K562 (cell line): ENCODE results near the gene CCSER1. TPM values are rescaled to one million over a fixed set of nuclear protein-coding genes. Genes with fewer than 3 reads are reported as not detected.

Source experiments
- ATAC-seq: fragments of 200-7000 bp; cut with Tn5 transposase; 3 replicates; pipeline ENCODE4 v1.9.1; 2020; ENCODE audit warnings: moderate library complexity
- BruUV-seq: library from RNA; stranded (reverse); fragments of 400-500 nt; replicated peaks from 2 replicates; lab custom pipeline; 2021; lab: Mats Ljungman, UMichigan
- CTCF ChIA-PET: fragments of 300-600 bp; formaldehyde crosslinking; extraction: SDS; loops from one replicate; lab custom pipeline; 2021; ENCODE audit warnings: low intra/inter-chr PET ratio; lab: Yijun Ruan, JAX
- POLR2A ChIA-PET: fragments of 300-600, 350-650 bp; sonication (Branson Sonifier 250); formaldehyde crosslinking; extraction: SDS; loops from one replicate; lab custom pipeline; 2021; ENCODE audit warnings: antibody characterized with exemption, inconsistent platforms; lab: Yijun Ruan, JAX
- DNase-seq, 4 experiments: peaks; one replicate each; pipeline versions ENCODE4 v3.0.0 to v3.0.0-alpha.2; 2011 to 2018; ENCODE audit warnings: low spot score in 3 of 4, mixed read lengths in 3 of 4; ENCODE audit errors: extremely low read depth in 1 of 4
- FAIRE-seq: peaks from 2 replicates; lab custom pipeline; 2011; peaks lifted over from hg19 to GRCh38; lab: Jason Lieb, UNC
- H2AFZ ChIP-seq: 2 replicates; pipeline ENCODE4 v1.6.0; 2011; ENCODE audit warnings: low read depth, low read length, control low read depth, inconsistent platforms
- H3K27ac ChIP-seq: fragments of 200-600 bp; 3 replicates; pipeline ENCODE4 v1.8.0; 2011; ENCODE audit warnings: low read depth, mild to moderate bottlenecking, control low read depth, inconsistent platforms, low read length, moderate library complexity, mixed read lengths; ENCODE audit errors: extremely low read depth
- H3K27me3 ChIP-seq, 2 experiments: fragments of 300-600 bp in 1 of 2; 2 replicates in 1 of 2; 3 replicates in 1 of 2; pipeline versions ENCODE4 v1.6.0 to v1.8.0; 2011; ENCODE audit warnings: inconsistent platforms in 2 of 2, low read length in 2 of 2, mild to moderate bottlenecking in 1 of 2, mixed read lengths in 1 of 2, moderate library complexity in 1 of 2; ENCODE audit not compliant: control insufficient read depth in 2 of 2, insufficient read depth in 2 of 2
- H3K36me3 ChIP-seq: fragments of 300-600 bp; 3 replicates; pipeline ENCODE4 v1.8.0; 2011; ENCODE audit warnings: mild to moderate bottlenecking, low read length, inconsistent platforms; ENCODE audit not compliant: control insufficient read depth, insufficient read depth
- H3K4me1 ChIP-seq, 2 experiments: fragments of 200-600 bp in 1 of 2; replicated peaks in 1 of 2; 2 replicates in 1 of 2; 3 replicates in 1 of 2; pipeline versions ENCODE4 v1.5.1 to v1.8.0; 2011; ENCODE audit warnings: inconsistent platforms in 2 of 2, low read length in 2 of 2, mild to moderate bottlenecking in 1 of 2, mixed read lengths in 1 of 2, moderate library complexity in 1 of 2; ENCODE audit not compliant: control insufficient read depth in 2 of 2, insufficient read depth in 2 of 2
- H3K4me2 ChIP-seq: 2 replicates; pipeline ENCODE4 v1.6.1; 2011; ENCODE audit warnings: low read length, control low read depth, inconsistent platforms, mixed read lengths; ENCODE audit not compliant: insufficient read depth
- H3K4me3 ChIP-seq: fragments of 200-600 bp; sonication (generic), shearing (Covaris generic); 2 replicates; pipeline ENCODE4 v1.5.1; 2016; ENCODE audit warnings: control low read depth, inconsistent platforms
- H3K79me2 ChIP-seq: fragments of 200-600 bp; 3 replicates; pipeline ENCODE4 v1.8.0; 2011; ENCODE audit warnings: low read length, inconsistent platforms; ENCODE audit not compliant: control insufficient read depth, insufficient read depth
- H3K9ac ChIP-seq, 2 experiments: 2 replicates each; pipeline versions ENCODE4 v1.6.0 to v1.6.1; 2011; ENCODE audit warnings: low read depth in 2 of 2, low read length in 2 of 2, control low read depth in 1 of 2, inconsistent platforms in 1 of 2, mild to moderate bottlenecking in 1 of 2, mixed read lengths in 1 of 2; ENCODE audit not compliant: insufficient read depth in 1 of 2
- H3K9me1 ChIP-seq: one replicate; pipeline ENCODE4 v1.6.0; 2011; ENCODE audit warnings: inconsistent platforms, mild to moderate bottlenecking, low read length, moderate library complexity; ENCODE audit not compliant: control insufficient read depth, insufficient read depth
- H3K9me3 ChIP-seq: replicated peaks from 2 replicates; pipeline ENCODE4 v1.5.1; 2011; ENCODE audit warnings: low read depth, low read length, inconsistent platforms; ENCODE audit not compliant: control insufficient read depth, insufficient read depth
- H4K20me1 ChIP-seq: replicated peaks from 2 replicates; pipeline ENCODE4 v1.6.1; 2011; ENCODE audit warnings: low read length, inconsistent platforms, mixed read lengths; ENCODE audit not compliant: control insufficient read depth, insufficient read depth
- BRCA1 ChIP-seq, 2 experiments: fragments of 450-650 bp in 1 of 2; sonication (generic) in 1 of 2; formaldehyde crosslinking in 1 of 2; IDR thresholded peaks; 2 replicates each; pipeline versions ENCODE4 v1.5.0 to v1.6.1; 2017 to 2020; ENCODE audit warnings: mild to moderate bottlenecking in 1 of 2, missing genetic modification reagents in 1 of 2
- CGGBP1 ChIP-seq: fragments of 250-450 bp; sonication (Bioruptor Pico); IDR thresholded peaks from 2 replicates; pipeline ENCODE4 v1.9.0; 2021; ENCODE audit warnings: mild to moderate bottlenecking
- CREB3L1 ChIP-seq: fragments of 450-650 bp; IDR thresholded peaks from 2 replicates; pipeline ENCODE4 v1.6.1; 2014; ENCODE audit warnings: low read depth, mild to moderate bottlenecking, moderate library complexity, borderline replicate concordance
- DDX20 ChIP-seq: fragments of 450-650 bp; IDR thresholded peaks from 2 replicates; pipeline ENCODE4 v1.6.1; 2016; ENCODE audit warnings: missing genetic modification characterization, low read depth, mild to moderate bottlenecking, missing compliant biosample characterization, moderate library complexity
- ETV5 ChIP-seq: sonication (generic); formaldehyde crosslinking; IDR thresholded peaks from 2 replicates; pipeline ENCODE4 v1.4.0; 2020; ENCODE audit warnings: low read depth, mild to moderate bottlenecking, missing genetic modification reagents
- KHSRP ChIP-seq: fragments of 450-650 bp; IDR thresholded peaks from 2 replicates; pipeline ENCODE4 v1.6.1; 2017
- KLF16 ChIP-seq: IDR thresholded peaks from 2 replicates; pipeline ENCODE4 v1.6.1; 2016; ENCODE audit warnings: antibody characterized with exemption
- MAFG ChIP-seq: fragments of 450-650 bp; conservative IDR thresholded peaks from 2 replicates; pipeline ENCODE4 v1.6.1; 2016; ENCODE audit warnings: missing genetic modification characterization, missing compliant biosample characterization
- NR2F6 ChIP-seq: fragments of 450-650 bp; formaldehyde crosslinking; IDR thresholded peaks from 2 replicates; pipeline ENCODE4 v1.4.0; 2020; ENCODE audit warnings: mild to moderate bottlenecking
- PHB ChIP-seq: fragments of 250-450 bp; sonication (Bioruptor Pico); IDR thresholded peaks from 2 replicates; pipeline ENCODE4 v1.5.0; 2021
- SAFB ChIP-seq: fragments of 200-400 bp; formaldehyde crosslinking; IDR thresholded peaks from 2 replicates; pipeline ENCODE4 v1.6.1; 2017; ENCODE audit warnings: low read depth, low read length, borderline replicate concordance
- TEAD1 ChIP-seq, 2 experiments: fragments of 450-650 bp in 1 of 2; sonication (generic) in 1 of 2; formaldehyde crosslinking; IDR thresholded peaks; 2 replicates each; pipeline versions ENCODE4 v1.4.0 to v1.8.0; 2020 to 2022; ENCODE audit warnings: mild to moderate bottlenecking in 2 of 2, missing genetic modification reagents in 1 of 2
- U2AF1 ChIP-seq: fragments of 200-400 bp; formaldehyde crosslinking; optimal IDR thresholded peaks from 2 replicates; pipeline ENCODE3; 2017; ENCODE audit warnings: mild to moderate bottlenecking, low read depth, low read length, moderate library complexity
- WGBS: fragments of 100-300 bp; shearing (Covaris generic); methylation state at CpG from one replicate; pipeline ENCODE4 v1.1.6; 2016; ENCODE audit warnings: low coverage, mixed read lengths; ENCODE audit not compliant: insufficient coverage; ENCODE audit errors: missing lambda C conversion rate; 5-methylcytosine and 5-hydroxymethylcytosine counted together
- in situ Hi-C: fragments of 300-500 bp; cut with MboI; formaldehyde crosslinking; loops from 4 replicates; pipeline ENCODE4 v1.15.0; 2018; ENCODE audit warnings: inconsistent platforms, mixed read lengths
- intact Hi-C: fragments of 100-400 bp; cut with micrococcal nuclease; formaldehyde crosslinking; loops from 2 replicates; pipeline ENCODE4 v1.14.2; 2022
- polyA plus RNA-seq, 8 experiments: library from polyadenylated mRNA; depleted of rRNA in 4 of 8; stranded (reverse) in 5 of 8; unstranded in 3 of 8; fragments of >200 nt; fragmentation: Nextera tagmentation in 2 of 8; fragmentation: Illumina TruSeq in 1 of 8; extraction: Ambion mirVana in 2 of 8; extraction: Trizol in 1 of 8; gene quantifications; 2 replicates each; pipeline versions ENCODE4 v1.2.1 to v1.2.3, GENCODE V29; 2011 to 2014; ENCODE audit warnings: inconsistent platforms in 1 of 8, missing spikeins in 1 of 8
- total RNA-seq, 7 experiments: library from RNA; depleted of rRNA in 6 of 7; stranded (reverse); fragments of >200 nt in 6 of 7; fragmentation: Illumina TruSeq in 2 of 7; extraction: Trizol in 2 of 7; gene quantifications; 2 replicates each; pipeline versions ENCODE4 v1.2.1 to v1.2.3, GENCODE V29; 2011 to 2021; ENCODE audit warnings: low replicate concordance in 1 of 7
- TF ChIP-seq, protein P1 (sequence below): sonication (generic); formaldehyde crosslinking; IDR thresholded peaks from 2 replicates; pipeline ENCODE4 v1.8.1; 2022; ENCODE audit warnings: missing genetic modification reagents
- TF ChIP-seq, protein P2 (sequence below): fragments of 250-450 bp; sonication (Bioruptor Pico); IDR thresholded peaks from 2 replicates; pipeline ENCODE4 v1.5.0; 2020; ENCODE audit warnings: mild to moderate bottlenecking, borderline replicate concordance
- TF ChIP-seq, protein P3 (sequence below): fragments of 250-450 bp; sonication (Bioruptor Pico); IDR thresholded peaks from 2 replicates; pipeline ENCODE4 v1.5.0; 2021; ENCODE audit warnings: mild to moderate bottlenecking, borderline replicate concordance

The CCSER1 gene
- total and polyA plus RNA-seq, 9 of the 15 experiments (the other 6 are each of a cell fraction or from before 2014, with no cell fraction given), result not detected

DNA sequence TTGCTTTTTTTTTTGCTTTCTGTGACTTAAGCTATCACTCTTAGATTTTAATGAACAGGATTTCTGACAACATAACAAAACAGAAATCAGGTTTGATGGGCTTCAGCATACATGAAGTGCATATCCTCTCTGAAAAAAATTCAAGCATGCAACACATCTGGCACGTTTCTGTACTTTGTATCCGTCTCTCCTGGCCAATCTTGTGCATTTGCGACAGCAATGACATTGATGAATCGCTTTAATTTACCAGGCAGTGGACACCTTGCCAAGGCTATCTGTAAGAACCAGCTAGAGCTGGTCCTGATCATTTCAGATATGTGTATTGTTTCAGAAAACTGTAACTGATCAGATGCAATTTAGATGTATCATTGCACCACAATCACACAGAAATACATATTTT lies 93.3 kb downstream of the CCSER1 start:
- in situ Hi-C loops (no loop called here), intact Hi-C loops (no loop called here)
- Histone ChIP-seq H3K4me3 (no peak overlapping the region), H3K27ac (no peak overlapping the region), H3K4me2 (no peak overlapping the region), H3K9me3 (no peaks in the 10 kb centered on the region), H4K20me1 (no peaks in the 10 kb centered on the region), H2AFZ (no peak overlapping the region), H3K79me2 (no peaks in the 10 kb centered on the region), H3K9me1 (no peaks in the 10 kb centered on the region), H3K27me3 (no peaks in the 10 kb centered on the region), H3K36me3 (no peaks in the 10 kb centered on the region), H3K4me1 (no peaks in the 10 kb centered on the region), H3K9ac (no peak overlapping the region)
- POLR2A ChIA-PET, result no interaction called here
- no TSS peak for BruUV-seq
- no peak for DNase-seq
- 0% methylated on average over 4 of the region's 4 CpGs for WGBS
- CTCF ChIA-PET, result no interaction called here
- FAIRE-seq, result no peak
- TF ChIP-seq TEAD1 (CRISPR knock-in tag; IDR thresholded peaks at IDR 0.05), result no peak
- TF ChIP-seq, protein P1, sequence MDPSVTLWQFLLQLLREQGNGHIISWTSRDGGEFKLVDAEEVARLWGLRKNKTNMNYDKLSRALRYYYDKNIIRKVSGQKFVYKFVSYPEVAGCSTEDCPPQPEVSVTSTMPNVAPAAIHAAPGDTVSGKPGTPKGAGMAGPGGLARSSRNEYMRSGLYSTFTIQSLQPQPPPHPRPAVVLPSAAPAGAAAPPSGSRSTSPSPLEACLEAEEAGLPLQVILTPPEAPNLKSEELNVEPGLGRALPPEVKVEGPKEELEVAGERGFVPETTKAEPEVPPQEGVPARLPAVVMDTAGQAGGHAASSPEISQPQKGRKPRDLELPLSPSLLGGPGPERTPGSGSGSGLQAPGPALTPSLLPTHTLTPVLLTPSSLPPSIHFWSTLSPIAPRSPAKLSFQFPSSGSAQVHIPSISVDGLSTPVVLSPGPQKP (CRISPR knock-in tag), result no peak
- TF ChIP-seq KLF16, result no peak
- no peak for TF ChIP-seq ETV5 (CRISPR knock-in tag)
- TF ChIP-seq KHSRP, result no peak
- TF ChIP-seq, protein P2, sequence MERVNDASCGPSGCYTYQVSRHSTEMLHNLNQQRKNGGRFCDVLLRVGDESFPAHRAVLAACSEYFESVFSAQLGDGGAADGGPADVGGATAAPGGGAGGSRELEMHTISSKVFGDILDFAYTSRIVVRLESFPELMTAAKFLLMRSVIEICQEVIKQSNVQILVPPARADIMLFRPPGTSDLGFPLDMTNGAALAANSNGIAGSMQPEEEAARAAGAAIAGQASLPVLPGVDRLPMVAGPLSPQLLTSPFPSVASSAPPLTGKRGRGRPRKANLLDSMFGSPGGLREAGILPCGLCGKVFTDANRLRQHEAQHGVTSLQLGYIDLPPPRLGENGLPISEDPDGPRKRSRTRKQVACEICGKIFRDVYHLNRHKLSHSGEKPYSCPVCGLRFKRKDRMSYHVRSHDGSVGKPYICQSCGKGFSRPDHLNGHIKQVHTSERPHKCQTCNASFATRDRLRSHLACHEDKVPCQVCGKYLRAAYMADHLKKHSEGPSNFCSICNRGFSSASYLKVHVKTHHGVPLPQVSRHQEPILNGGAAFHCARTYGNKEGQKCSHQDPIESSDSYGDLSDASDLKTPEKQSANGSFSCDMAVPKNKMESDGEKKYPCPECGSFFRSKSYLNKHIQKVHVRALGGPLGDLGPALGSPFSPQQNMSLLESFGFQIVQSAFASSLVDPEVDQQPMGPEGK (CRISPR knock-in tag), result no peak
- no peak for TF ChIP-seq NR2F6 (CRISPR knock-in tag)
- no peak for TF ChIP-seq CREB3L1
- TF ChIP-seq BRCA1 (IDR thresholded peaks at IDR 0.05), result no peak
- TF ChIP-seq BRCA1 (CRISPR knock-in tag; IDR thresholded peaks at IDR 0.05), result no peak
- TF ChIP-seq PHB (CRISPR knock-in tag), result no peak
- no peak for TF ChIP-seq MAFG
- TF ChIP-seq, protein P3, sequence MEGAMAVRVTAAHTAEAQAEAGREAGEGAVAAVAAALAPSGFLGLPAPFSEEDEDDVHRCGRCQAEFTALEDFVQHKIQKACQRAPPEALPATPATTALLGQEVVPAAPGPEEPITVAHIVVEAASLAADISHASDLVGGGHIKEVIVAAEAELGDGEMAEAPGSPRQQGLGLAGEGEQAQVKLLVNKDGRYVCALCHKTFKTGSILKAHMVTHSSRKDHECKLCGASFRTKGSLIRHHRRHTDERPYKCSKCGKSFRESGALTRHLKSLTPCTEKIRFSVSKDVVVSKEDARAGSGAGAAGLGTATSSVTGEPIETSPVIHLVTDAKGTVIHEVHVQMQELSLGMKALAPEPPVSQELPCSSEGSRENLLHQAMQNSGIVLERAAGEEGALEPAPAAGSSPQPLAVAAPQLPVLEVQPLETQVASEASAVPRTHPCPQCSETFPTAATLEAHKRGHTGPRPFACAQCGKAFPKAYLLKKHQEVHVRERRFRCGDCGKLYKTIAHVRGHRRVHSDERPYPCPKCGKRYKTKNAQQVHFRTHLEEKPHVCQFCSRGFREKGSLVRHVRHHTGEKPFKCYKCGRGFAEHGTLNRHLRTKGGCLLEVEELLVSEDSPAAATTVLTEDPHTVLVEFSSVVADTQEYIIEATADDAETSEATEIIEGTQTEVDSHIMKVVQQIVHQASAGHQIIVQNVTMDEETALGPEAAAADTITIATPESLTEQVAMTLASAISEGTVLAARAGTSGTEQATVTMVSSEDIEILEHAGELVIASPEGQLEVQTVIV, result no peak
- no peak for TF ChIP-seq CGGBP1 (CRISPR knock-in tag)
- TF ChIP-seq SAFB, result no peak
- no peak for TF ChIP-seq DDX20
- TF ChIP-seq U2AF1, result no peak
- ATAC-seq, result no peak
